KG1 (cell line): ENCODE measurements around the gene TXNRD1.
"Not testable (repeated sequence)": the region's sequence is repeated elsewhere in the genome, so short reads cannot be mapped to it uniquely, and the experiment has no call there.

Experiments
- DNase-seq: peaks from one replicate; lab custom pipeline; 2025; lab: John Stamatoyannopoulos, UW

TXNRD1 gene

DNA sequence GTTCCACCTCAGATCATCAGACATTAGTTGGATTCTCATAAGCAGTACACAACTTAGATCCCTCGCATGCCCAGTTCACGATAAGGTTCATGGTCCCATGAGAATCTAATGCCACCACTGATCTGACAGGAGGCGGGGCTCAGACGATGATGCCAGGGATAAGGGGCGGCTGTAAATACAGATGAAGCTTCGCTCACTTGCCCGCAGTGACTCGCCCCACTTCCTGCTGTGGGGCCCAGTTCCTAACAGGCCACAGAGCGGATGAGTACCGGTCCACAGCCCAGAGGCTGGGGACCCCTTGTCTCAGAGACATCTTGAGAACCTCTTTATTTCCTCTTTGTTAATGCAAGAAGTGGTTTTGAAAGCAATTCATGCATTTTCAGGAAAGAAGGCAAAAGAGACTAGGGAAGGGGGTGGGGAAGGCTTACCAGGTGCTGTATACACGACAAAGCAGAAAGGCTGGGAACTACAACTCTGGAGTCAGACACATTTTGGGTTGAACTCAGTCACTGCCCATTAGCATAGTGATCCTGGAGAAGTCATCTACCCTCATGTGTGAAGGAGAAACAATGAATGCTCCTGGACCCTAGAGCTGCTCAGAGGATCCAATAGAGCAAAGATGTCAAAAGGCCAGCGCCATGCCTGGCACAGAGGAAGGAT lies 156.6 kb downstream of the TXNRD1 start:
- peak; percentile 44 for DNase-seq

DNA sequence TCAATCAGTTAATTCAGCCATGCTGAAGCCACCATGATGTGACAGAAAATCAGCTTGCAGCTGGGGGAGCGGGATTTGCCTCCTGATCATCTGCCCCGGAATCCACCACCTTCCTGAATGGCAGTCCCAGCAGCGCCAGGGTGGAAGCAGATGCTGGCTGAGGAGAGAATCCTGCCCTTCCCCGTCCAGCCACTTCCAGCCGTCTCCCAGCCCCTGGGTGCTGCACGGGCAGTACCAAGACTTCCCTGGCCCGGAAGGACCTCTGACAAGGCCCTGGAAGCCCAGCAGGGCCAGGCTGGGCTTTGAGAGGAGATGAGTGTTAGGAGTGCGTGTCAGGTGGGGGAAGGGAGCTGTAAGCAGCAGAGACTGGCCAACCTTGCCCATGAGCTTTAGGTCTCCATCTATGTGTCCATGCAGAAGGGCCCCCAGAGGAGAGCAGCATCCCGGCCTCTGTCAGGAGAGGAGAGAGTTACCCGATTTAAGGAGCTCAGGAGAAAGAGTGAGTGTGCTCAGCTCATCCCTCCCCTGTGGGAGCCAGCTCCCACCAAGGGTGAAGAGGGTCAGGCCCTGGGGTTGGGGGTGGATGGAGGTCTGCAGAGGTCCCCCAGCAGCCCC lies 157.2 kb downstream of the TXNRD1 start:
- no peak for DNase-seq

DNA sequence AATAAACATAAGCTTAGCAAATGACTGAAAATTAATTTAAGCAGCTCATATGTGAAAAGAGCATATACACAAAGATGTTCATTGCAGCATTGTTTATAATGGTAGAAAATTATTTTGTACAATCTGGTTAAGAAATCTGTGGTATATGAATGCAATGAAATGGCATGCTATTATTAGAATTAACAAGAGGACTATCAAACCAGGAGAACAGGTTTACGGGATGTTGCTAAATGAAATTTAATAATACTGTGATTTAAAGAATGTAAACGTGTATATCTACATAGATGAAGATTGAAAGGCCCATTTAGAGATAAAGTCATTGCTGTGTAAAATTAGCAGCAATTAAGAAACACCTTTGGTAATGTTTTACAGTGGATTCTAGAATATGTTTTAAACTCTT lies 158.5 kb downstream of the TXNRD1 start:
- DNase-seq = no peak

DNA sequence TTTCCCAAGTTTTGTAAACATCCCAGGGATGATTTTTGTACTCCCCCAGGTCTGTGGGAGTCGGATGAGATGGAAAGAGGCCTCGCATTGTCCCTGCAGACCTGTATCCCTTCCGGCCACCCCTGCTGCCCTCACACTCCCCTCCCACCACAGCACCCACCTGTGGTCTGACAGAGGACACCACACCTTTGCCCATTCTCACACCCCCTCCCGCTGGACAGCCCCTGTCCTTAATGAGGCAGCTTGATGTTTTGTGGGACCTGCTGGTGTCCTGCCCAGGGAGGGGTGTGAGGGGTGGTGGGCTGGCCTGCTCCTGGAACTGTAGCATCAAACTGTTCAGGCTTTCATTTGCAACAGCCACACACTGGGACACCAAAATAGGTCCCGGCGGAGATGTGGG lies 159.2 kb downstream of the TXNRD1 start:
- no peak for DNase-seq

DNA sequence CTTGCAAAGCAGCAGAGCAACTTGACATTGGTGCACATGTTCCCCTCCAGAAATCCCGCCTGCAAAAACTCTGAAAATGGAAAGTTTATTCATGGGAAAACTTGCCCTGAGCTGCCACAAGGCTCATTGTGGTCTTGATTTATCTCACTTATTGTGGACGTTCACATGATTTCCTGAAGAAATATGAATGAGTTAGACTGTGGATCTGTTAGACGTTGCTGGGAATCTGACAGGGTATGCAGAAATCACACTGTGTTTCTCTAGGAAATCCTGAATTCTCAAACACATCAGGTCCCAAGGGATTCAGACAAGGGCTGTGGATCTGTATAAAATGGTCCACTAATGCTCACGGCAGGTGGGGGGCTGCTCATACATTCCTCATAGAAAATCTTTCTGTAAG lies 160.2 kb downstream of the TXNRD1 start:
- DNase-seq = no peak

DNA sequence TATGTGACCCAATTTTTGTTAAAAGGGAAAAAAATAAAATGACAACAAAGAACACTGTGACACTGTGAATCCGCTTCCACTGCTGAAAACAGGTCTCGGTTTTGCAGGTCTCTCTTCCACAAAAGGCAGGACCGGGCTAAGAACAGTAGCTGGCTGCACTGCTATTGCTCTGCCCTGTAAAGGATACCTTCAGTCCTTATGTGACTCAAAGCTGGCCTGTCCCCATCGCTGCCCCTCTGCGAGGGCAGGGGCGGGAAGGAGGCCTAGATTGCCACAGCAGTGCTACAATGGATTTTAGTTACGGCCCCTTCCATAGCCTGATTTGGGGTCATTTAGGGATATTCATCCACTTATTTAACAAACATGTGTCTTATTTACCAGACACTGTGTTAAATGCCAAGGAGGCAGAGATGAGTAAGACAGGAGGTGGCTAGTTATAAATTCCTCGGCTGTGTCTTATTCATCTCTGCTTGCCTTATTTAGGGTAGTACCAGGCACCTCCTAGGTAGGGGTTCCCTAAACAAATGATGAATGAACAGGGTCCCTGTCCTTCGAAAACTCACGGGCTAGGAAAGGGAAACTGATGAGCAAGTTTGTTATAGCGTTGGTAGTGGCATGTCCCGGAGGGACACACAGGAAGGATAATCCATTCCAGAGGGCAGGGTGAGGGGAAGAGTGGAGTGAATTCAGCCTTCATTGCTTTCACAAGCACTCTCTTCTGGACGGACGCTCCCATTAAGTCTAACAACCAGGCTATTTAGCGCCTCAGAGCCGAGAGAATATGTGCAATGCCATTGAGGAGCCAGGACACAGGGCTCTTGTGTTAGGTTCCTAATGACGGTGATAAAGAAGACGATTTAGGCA lies 161.3 kb downstream of the TXNRD1 start:
- DNase-seq = no peak

DNA sequence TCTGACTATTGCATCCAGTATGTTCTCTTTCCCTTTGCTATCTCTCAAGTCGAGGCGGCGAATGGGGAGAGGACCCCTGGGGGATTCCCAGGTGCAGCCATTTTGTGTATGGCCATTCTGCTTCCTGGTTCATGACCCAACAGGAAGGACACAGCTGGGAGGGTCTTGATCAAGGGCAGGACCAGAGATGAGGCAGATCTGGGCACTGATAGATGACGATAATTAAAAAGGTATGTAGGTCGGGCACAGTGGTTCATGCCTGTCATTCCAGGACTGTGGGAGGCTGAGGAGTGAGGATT lies 161.9 kb downstream of the TXNRD1 start:
- DNase-seq = no peak

DNA sequence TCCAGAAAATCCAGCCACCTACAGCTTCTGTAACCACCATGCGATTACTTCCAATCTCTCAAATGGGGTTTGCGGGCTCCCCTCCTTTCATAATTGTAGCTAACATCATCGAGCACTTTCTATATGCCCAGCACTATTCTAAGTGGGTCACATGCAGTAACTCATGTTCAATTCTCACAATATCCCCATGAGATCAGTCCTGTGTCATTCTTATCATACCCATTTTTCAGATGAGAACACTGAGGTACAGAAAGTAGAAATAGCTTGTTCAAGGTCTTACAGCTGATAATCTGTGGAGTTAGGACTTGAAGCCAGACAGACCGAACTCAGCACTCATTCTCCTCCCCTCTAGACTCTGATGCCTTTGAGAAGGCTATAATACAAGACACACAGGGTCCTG lies 162.8 kb downstream of the TXNRD1 start:
- no peak for DNase-seq

DNA sequence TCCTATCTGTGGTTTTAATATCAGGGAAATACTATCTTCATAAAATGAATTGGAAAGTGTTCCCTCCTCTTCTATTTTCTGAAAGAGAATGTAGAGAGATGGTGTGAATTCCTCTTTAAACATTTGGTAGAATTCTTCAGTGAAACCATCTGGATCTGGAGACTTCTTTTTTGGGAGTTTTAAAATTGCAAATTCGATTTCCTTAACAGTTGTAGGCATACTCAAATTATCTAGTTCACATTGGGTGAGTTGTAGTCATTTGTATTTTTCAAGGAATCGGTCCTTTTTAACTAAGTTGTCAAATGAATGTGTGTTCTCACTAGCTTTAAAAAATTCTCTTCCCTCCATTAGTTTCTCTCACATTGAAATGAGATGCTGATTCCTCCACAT lies 165.8 kb downstream of the TXNRD1 start:
- DNase-seq = no peak

DNA sequence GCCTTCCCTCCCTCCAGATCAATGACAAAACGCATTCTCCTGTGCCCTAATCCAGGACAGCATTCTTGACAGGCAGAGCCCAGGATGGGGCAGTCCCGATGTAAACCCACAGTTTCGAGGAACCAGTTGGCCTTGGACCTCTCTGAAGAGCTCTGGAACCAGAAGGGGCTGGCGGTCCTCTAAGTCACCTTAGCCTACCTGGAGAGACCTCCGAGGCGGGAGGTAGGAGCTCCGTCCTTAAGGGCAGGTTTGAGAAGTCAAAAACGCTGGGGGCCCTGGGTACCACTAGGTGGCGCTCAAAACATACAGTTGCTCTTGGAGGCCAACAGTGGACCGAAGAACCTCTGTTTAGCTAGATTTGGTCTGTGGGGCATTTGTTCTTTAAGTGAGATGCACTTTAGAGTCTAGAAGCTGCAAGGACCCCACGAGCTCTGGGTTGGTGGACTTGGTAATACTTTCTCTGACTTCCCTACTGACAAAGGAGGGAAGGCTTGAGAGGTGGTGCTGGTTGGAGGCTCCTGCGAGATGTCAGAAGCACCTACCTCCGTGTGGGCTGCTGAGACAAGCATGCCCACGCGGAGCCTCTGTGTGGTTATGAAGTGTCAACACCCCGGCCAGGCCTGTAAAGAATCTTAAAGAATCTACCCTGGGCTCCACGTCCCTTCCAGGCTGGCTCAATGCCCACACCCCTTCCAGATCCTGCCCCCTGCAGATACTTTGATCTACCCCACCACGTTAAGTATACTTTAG lies 166.3 kb downstream of the TXNRD1 start:
- peak; percentile 79 for DNase-seq

DNA sequence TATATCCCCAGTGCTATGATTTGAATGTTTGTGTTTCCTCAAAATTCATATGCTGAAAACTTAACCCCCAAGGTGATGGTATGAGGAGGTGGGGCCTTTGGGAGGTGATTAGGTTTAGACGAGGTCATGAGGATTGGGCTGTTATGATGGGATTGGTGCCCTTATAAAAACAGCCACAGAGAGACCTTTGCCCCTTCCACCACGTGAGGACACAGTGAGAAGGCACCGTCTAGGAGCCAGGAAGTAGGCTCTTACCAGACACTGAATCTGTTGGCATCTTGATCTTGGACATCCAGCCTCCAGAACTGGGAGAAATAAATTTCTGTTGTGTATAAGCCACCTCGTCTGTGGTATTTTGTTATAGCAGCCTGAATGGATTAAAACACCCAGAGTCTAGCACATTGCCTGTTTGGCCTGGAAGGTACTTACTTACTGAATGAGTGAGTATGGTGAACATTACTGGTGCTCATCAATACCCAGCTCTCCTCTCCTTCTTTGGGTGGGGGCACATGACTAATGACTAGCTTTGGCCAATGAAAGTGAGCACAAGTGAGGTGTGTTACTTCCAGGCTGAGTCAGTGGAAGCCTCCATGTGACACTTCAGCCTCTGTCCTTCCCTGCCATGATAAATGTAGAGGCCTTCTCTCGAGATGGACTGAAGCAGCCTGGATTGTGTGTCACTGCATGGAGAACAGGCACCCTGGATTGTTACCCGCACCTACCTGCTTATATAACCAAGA lies 168.7 kb downstream of the TXNRD1 start:
- DNase-seq = no peak

DNA sequence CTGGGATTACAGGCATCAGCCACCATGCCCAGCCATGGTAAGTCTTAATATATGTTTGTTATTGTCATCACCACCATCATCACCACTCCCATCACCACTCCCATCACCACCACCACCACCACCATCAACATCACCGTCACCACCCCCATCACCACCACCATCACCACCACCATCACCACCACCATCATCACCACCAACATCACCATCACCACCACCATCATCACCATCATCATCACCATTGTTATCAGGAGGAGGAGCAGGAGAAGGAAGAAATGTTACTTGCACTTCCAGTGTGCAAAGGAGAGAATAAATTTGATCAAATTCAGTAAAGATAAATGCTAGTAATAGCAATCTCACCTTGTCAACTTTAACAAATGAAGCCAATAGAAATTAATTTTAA lies 169.9 kb downstream of the TXNRD1 start:
- DNase-seq = no peak

DNA sequence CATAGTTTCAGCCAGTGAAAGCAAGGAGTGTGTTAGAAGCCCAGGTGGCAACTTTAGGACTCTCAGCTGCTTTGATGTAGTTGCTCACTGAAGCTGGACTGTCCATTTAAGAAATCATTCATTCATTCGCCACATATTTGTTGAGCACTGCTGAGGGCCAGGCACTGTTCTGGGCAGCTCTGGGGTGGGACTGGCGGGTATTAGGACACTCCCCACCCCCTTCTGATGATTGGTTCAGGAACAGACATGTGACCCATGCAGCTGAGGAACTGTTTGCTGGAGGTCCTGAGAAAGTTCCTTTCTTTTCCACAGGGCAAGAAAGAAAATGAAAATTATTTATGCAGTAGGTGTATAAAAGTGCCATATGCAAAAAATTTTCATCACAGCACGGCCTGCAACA lies 170.9 kb downstream of the TXNRD1 start:
- no peak for DNase-seq

DNA sequence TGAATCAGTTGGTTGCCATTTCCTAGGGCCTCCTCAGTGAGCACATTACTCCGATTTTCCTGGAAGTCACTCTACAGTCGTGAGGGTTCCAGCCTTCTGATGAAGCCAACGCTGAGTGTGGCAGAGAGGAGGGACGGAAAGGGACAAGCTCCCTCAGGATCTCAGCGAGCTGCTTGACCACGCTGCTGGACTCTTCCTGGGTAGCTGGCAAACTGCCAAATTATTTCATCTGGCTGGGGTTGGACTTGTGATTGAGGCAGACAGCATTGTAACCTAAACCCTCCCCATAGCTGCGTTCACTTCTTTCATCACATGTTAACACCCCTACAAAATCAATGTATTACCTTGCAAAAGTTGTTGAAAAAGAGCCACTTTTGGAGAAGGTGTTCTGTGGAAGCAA lies 171.6 kb downstream of the TXNRD1 start:
- no peak for DNase-seq

DNA sequence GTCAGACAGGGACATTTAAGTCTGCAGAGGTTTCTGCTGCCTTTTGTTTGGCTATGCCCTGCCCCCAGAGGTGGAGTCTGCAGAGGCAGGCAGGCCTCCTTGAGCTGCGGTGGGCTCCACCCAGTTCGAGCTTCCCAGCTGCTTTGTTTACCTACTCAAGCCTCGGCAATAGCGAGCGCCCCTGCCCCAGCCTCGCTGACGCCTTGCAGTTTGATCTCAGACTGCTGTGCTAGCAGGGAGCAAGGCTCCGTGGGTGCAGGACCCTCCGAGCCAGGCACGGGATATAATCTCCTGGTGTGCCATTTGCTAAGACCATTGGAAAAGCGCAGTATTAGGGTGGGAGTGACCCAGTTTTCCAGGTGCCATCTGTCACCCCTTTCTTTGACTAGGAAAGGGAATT lies 178.5 kb downstream of the TXNRD1 start:
- not testable (repeated sequence) for DNase-seq
